Spleen (tissue), 11 donors: ENCODE data around the gene KLHL30. TPM values are rescaled to one million over a fixed set of nuclear protein-coding genes. Genes with fewer than 3 reads are reported as not detected.

Experiments used
- DNase-seq: peaks from one replicate; pipeline ENCODE4 v3.0.0-alpha.2; 2020
- H3K27ac ChIP-seq, 8 donors: fragments of 200-600 bp; sonication (generic) in 7 of 8; 1 replicate in 4 of 8; 2 replicates in 4 of 8; pipeline versions ENCODE4 v1.5.0 to v1.8.0; 2016 to 2021; ENCODE audit warnings: inconsistent platforms in 4 of 8, mild to moderate bottlenecking in 4 of 8, moderate library complexity in 1 of 8
- H3K27me3 ChIP-seq, 7 donors: fragments of 200-600 bp; sonication (generic) in 6 of 7; replicated peaks in 1 of 7; 1 replicate in 4 of 7; 2 replicates in 3 of 7; pipeline versions ENCODE4 v1.5.0 to v1.8.0; 2016 to 2021; ENCODE audit warnings: inconsistent platforms in 3 of 7, mild to moderate bottlenecking in 1 of 7
- H3K36me3 ChIP-seq, 6 donors: fragments of 200-600 bp; sonication (generic) in 5 of 6; 1 replicate in 4 of 6; 2 replicates in 2 of 6; pipeline versions ENCODE4 v1.5.0 to v1.8.0; 2016 to 2021; ENCODE audit warnings: inconsistent platforms in 2 of 6
- H3K4me1 ChIP-seq, 6 donors: fragments of 200-600 bp; sonication (generic) in 5 of 6; 1 replicate in 3 of 6; 2 replicates in 3 of 6; pipeline versions ENCODE4 v1.5.0 to v1.8.0; 2016 to 2021; ENCODE audit warnings: inconsistent platforms in 3 of 6
- H3K4me3 ChIP-seq, 8 donors: fragments of 200-600 bp; sonication (generic) in 7 of 8; 1 replicate in 4 of 8; 2 replicates in 4 of 8; pipeline versions ENCODE4 v1.5.0 to v1.8.0; 2016 to 2021; ENCODE audit warnings: inconsistent platforms in 4 of 8, mild to moderate bottlenecking in 4 of 8, moderate library complexity in 2 of 8
- H3K9me3 ChIP-seq, 8 donors: fragments of 200-600 bp; sonication (generic) in 7 of 8; 1 replicate in 4 of 8; 2 replicates in 4 of 8; pipeline versions ENCODE4 v1.5.0 to v1.8.0; 2016 to 2021; ENCODE audit warnings: inconsistent platforms in 4 of 8
- CTCF ChIP-seq, 11 experiments: fragments of 200-600 bp in 7 of 11; fragments of 450-650 bp in 4 of 11; sonication (generic) in 4 of 11; IDR thresholded peaks in 8 of 11; conservative IDR thresholded peaks in 3 of 11; 1 replicate in 7 of 11; 2 replicates in 4 of 11; pipeline versions ENCODE4 v1.4.0 to v1.8.0; 2016 to 2021; ENCODE audit warnings: antibody characterized with exemption in 11 of 11, inconsistent platforms in 4 of 11, mild to moderate bottlenecking in 1 of 11
- POLR2A ChIP-seq, 3 donors: fragments of 450-650 bp; IDR thresholded peaks; one replicate each; pipeline ENCODE4 v1.5.1; 2017; ENCODE audit warnings: antibody characterized with exemption in 3 of 3, mild to moderate bottlenecking in 1 of 3
- POLR2AphosphoS5 ChIP-seq, 3 donors: sonication (generic); formaldehyde crosslinking; IDR thresholded peaks; one replicate each; pipeline ENCODE4 v1.5.1; 2017; ENCODE audit warnings: antibody characterized with exemption in 3 of 3
- WGBS, 5 donors: extraction: QIAGEN DNeasy Blood & Tissue Kit in 3 of 5; methylation state at CpG; one replicate each; pipeline versions ENCODE4 v1.1.5 to v1.1.7; 2013 to 2018; 5-methylcytosine and 5-hydroxymethylcytosine counted together
- intact Hi-C: fragments of 100-400 bp; cut with DNase I; formaldehyde crosslinking; loops from one replicate; pipeline ENCODE4 v1.15.0; 2023; ENCODE audit warnings: low total_unique reads
- polyA plus RNA-seq, 3 donors: library from polyadenylated mRNA; stranded (reverse); fragments of 200-250 nt; gene quantifications; one replicate each; pipeline ENCODE4 v1.2.1, GENCODE V29; 2013
- total RNA-seq, 7 donors: library from RNA; depleted of rRNA in 3 of 7; stranded (reverse); fragments of >200 nt in 3 of 7; fragmentation: NEBNext Ultra II Directional in 4 of 7; extraction: Animal tissue kit (Norgen Biotek cat#: 25700) in 4 of 7; gene quantifications; one replicate each; pipeline versions ENCODE4 v1.1.0 to v1.2.1, GENCODE V29; 2016 to 2021
- donor health status: healthy with polysubstance abuse.
- donor health status: DM: no; HTN: no; CAD: no; lungs with moderate emphysema.
- donor health status: DM: no; HTN: no; CAD: no.
- donor health status: Bipolar disorder and iron deficiency.
- donor health status: healthy.
- donor health status: DM: no; HTN: no; CAD: no.
- donor health status: DM: yes; HTN: yes; CAD: no.

KLHL30 gene
- total and polyA plus RNA-seq, 10 donors: 0.09 to 0.85 (median 0.23) TPM; not detected in 2

GRCh38 chr2:238139196-238140039 is 950 bp downstream of the KLHL30 start:
- Histone ChIP-seq H3K27me3 (peaks cover 0 to 18% (median 0%) of the 10 kb centered on the region in 7 donors), H3K4me3 (peak overlapping the region in 2 of 8 donors; percentile 21 to 34), H3K4me1 (peaks cover 0 to 19% (median 9%) of the 10 kb centered on the region in 6 donors), H3K27ac (no peak overlapping the region), H3K36me3 (no peaks in the 10 kb centered on the region), H3K9me3 (no peaks in the 10 kb centered on the region)
- DNase-seq: no peak
- intact Hi-C loops: no loop called here
- 48 to 73% (median 60%) methylated on average over 34 to 56 of the region's 56 CpGs for WGBS, 5 donors
- peak in 1 of 3 donors; percentile 12 for TF ChIP-seq POLR2AphosphoS5 (IDR thresholded peaks at IDR 0.05)
- TF ChIP-seq CTCF (IDR thresholded peaks at IDR 0.05 in 8 of 11, conservative IDR thresholded peaks at IDR 0.05 in 3 of 11): peak in 10 of 11 experiments; percentile 12 to 73 (median 53)
- no peak for TF ChIP-seq POLR2A (IDR thresholded peaks at IDR 0.05)

GRCh38 chr2:238140040-238140439 is 1.6 kb downstream of the KLHL30 start:
- no peak overlapping the region for H3K27ac ChIP-seq
- no peaks in the 10 kb centered on the region for H3K36me3 ChIP-seq
- peaks cover 0 to 18% (median 0%) of the 10 kb centered on the region in 7 donors for H3K27me3 ChIP-seq
- 89 to 98% (median 92%) methylated on average over 5 to 7 of the region's 7 CpGs for WGBS, 5 donors
- no peak for DNase-seq
- no peak overlapping the region for H3K4me3 ChIP-seq
- intact Hi-C loops: no loop called here
- no peaks in the 10 kb centered on the region for H3K9me3 ChIP-seq
- no peak for TF ChIP-seq POLR2AphosphoS5 (IDR thresholded peaks at IDR 0.05)
- no peak for TF ChIP-seq CTCF (IDR thresholded peaks at IDR 0.05 in 8 of 11, conservative IDR thresholded peaks at IDR 0.05 in 3 of 11)
- TF ChIP-seq POLR2A (IDR thresholded peaks at IDR 0.05): no peak
- peaks cover 0 to 19% (median 9%) of the 10 kb centered on the region in 6 donors for H3K4me1 ChIP-seq

- 90 to 95% (median 94%) methylated on average over 26 to 60 of the region's 60 CpGs for WGBS, 5 donors
- H3K4me3 ChIP-seq: no peak overlapping the region
- TF ChIP-seq POLR2AphosphoS5 (IDR thresholded peaks at IDR 0.05): no peak
- no peaks in the 10 kb centered on the region for H3K9me3 ChIP-seq
- no peaks in the 10 kb centered on the region for H3K36me3 ChIP-seq
- DNase-seq: no peak
- peaks cover 0 to 19% (median 9%) of the 10 kb centered on the region in 6 donors for H3K4me1 ChIP-seq
- peaks cover 0 to 18% (median 0%) of the 10 kb centered on the region in 7 donors for H3K27me3 ChIP-seq
- no peak overlapping the region for H3K27ac ChIP-seq
- intact Hi-C loops: no loop called here
These were observed 2.5 kb downstream of the KLHL30 start for GRCh38 chr2:238140721-238141540.

GRCh38 chr2:238141541-238142318 is 3.3 kb downstream of the KLHL30 start:
- TF ChIP-seq CTCF (IDR thresholded peaks at IDR 0.05 in 8 of 11, conservative IDR thresholded peaks at IDR 0.05 in 3 of 11): no peak
- TF ChIP-seq POLR2AphosphoS5 (IDR thresholded peaks at IDR 0.05): no peak
- TF ChIP-seq POLR2A (IDR thresholded peaks at IDR 0.05): no peak
- H3K9me3 ChIP-seq: no peaks in the 10 kb centered on the region
- H3K4me1 ChIP-seq: peaks cover 0 to 19% (median 9%) of the 10 kb centered on the region in 6 donors
- no peak overlapping the region for H3K4me3 ChIP-seq
- intact Hi-C loops: no loop called here
- WGBS, 5 donors: 56 to 74% (median 61%) methylated on average over 9 to 10 of the region's 10 CpGs
- no peaks in the 10 kb centered on the region for H3K36me3 ChIP-seq
- DNase-seq: no peak
- peaks cover 0 to 18% (median 0%) of the 10 kb centered on the region in 7 donors for H3K27me3 ChIP-seq
- no peak overlapping the region for H3K27ac ChIP-seq
